SK-N-SH (cell line): ENCODE data around the gene C1QTNF2. TPM values are rescaled to one million over a fixed set of nuclear protein-coding genes. Genes with fewer than 3 reads are reported as not detected.

Experiments
- CTCF ChIA-PET: fragments of 300-600, 350-600 bp; formaldehyde crosslinking; extraction: SDS; loops from one replicate; lab custom pipeline; 2021; lab: Yijun Ruan, JAX
- POLR2A ChIA-PET: fragments of 350-600 bp; sonication (Branson Sonifier 250); formaldehyde crosslinking; extraction: SDS; loops from one replicate; lab custom pipeline; 2020; ENCODE audit warnings: antibody characterized with exemption, inconsistent platforms; lab: Yijun Ruan, JAX
- DNase-seq: peaks from one replicate; pipeline ENCODE4 v3.0.0; 2012
- H2AFZ ChIP-seq: fragments of 200-600 bp; sonication (generic); 2 replicates; pipeline ENCODE4 v1.8.1; 2016; ENCODE audit warnings: antibody characterized with exemption, mild to moderate bottlenecking, low read depth
- H3F3A ChIP-seq: fragments of 200-600 bp; sonication (generic); replicated peaks from 2 replicates; pipeline ENCODE3; 2016; ENCODE audit warnings: antibody characterized with exemption, mild to moderate bottlenecking; ENCODE audit not compliant: insufficient read depth
- H3K27ac ChIP-seq, 2 experiments: fragments of 200-500 bp in 1 of 2; fragments of 200-600 bp in 1 of 2; sonication (Bioruptor generic) in 1 of 2; sonication (generic), shearing (Covaris generic) in 1 of 2; 2 replicates each; pipeline versions ENCODE4 v1.5.1 to v1.6.1; 2014 to 2016; ENCODE audit warnings: low read depth in 2 of 2, inconsistent platforms in 1 of 2, low read length in 1 of 2, mild to moderate bottlenecking in 1 of 2, mixed read lengths in 1 of 2
- H3K27me3 ChIP-seq: fragments of 200-600 bp; sonication (generic), shearing (Covaris generic); 2 replicates; pipeline ENCODE4 v1.6.1; 2016; ENCODE audit warnings: mixed run types; ENCODE audit not compliant: insufficient read depth
- H3K36me3 ChIP-seq, 2 experiments: fragments of 200-500 bp in 1 of 2; fragments of 200-600 bp in 1 of 2; sonication (Bioruptor generic) in 1 of 2; sonication (generic) in 1 of 2; replicated peaks in 1 of 2; 2 replicates each; pipeline versions ENCODE3 to v1.5.1; 2014 to 2016; ENCODE audit warnings: low read length in 1 of 2, mild to moderate bottlenecking in 1 of 2; ENCODE audit not compliant: insufficient read depth in 2 of 2, control insufficient read depth in 1 of 2
- H3K4me1 ChIP-seq, 2 experiments: fragments of 200-500 bp in 1 of 2; fragments of 200-600 bp in 1 of 2; sonication (Bioruptor generic) in 1 of 2; sonication (generic), shearing (Covaris generic) in 1 of 2; 2 replicates each; pipeline versions ENCODE4 v1.5.1 to v1.6.1; 2014 to 2016; ENCODE audit warnings: low read depth in 1 of 2, low read length in 1 of 2, mixed run types in 1 of 2; ENCODE audit not compliant: insufficient read depth in 2 of 2, control insufficient read depth in 1 of 2
- H3K4me2 ChIP-seq: fragments of 200-600 bp; sonication (generic), shearing (Covaris generic); 2 replicates; pipeline ENCODE4 v1.6.1; 2017; ENCODE audit warnings: mixed run types
- H3K4me3 ChIP-seq, 2 experiments: fragments of 200-500 bp in 1 of 2; fragments of 200-600 bp in 1 of 2; sonication (Bioruptor generic) in 1 of 2; sonication (generic), shearing (Covaris generic) in 1 of 2; 2 replicates each; pipeline versions ENCODE4 v1.5.1 to v1.8.1; 2014 to 2016; ENCODE audit warnings: low read depth in 2 of 2, inconsistent platforms in 1 of 2, low read length in 1 of 2, mild to moderate bottlenecking in 1 of 2, mixed read lengths in 1 of 2, moderate library complexity in 1 of 2
- H3K79me2 ChIP-seq: fragments of 200-600 bp; sonication (generic); 2 replicates; pipeline ENCODE4 v1.8.1; 2017; ENCODE audit warnings: mild to moderate bottlenecking; ENCODE audit not compliant: insufficient read depth
- H3K9ac ChIP-seq: fragments of 200-600 bp; sonication (generic); 2 replicates; pipeline ENCODE4 v1.6.1; 2017; ENCODE audit warnings: mixed run types
- H3K9me2 ChIP-seq: fragments of 200-600 bp; sonication (generic); 2 replicates; pipeline ENCODE4 v1.6.1; 2017; ENCODE audit warnings: mixed run types
- H3K9me3 ChIP-seq: fragments of 200-600 bp; sonication (generic); 2 replicates; pipeline ENCODE4 v1.6.1; 2017; ENCODE audit warnings: mixed run types, mild to moderate bottlenecking, moderate library complexity
- H4K20me1 ChIP-seq: fragments of 200-600 bp; sonication (generic); 2 replicates; pipeline ENCODE4 v1.6.1; 2017; ENCODE audit warnings: mild to moderate bottlenecking, mixed run types; ENCODE audit not compliant: insufficient read depth
- CHD2 ChIP-seq: fragments of 150-350 bp; IDR thresholded peaks from 2 replicates; pipeline ENCODE4 v1.6.1; 2018; ENCODE audit warnings: low read length; ENCODE audit not compliant: partially characterized antibody
- CTCF ChIP-seq: fragments of 200-600 bp; sonication (generic); IDR thresholded peaks from 2 replicates; pipeline ENCODE4 v1.6.1; 2017; ENCODE audit warnings: antibody characterized with exemption, mild to moderate bottlenecking, moderate library complexity
- ELF1 ChIP-seq: IDR thresholded peaks from 2 replicates; pipeline ENCODE4 v1.4.0; 2012
- EP300 ChIP-seq, 2 experiments: IDR thresholded peaks; 2 replicates each; pipeline versions ENCODE4 v1.4.0 to v1.6.1; 2012; ENCODE audit warnings: borderline replicate concordance in 1 of 2, low read depth in 1 of 2, low read length in 1 of 2
- FOXM1 ChIP-seq: IDR thresholded peaks from 2 replicates; pipeline ENCODE4 v1.4.0; 2012; ENCODE audit warnings: low read depth, mild to moderate bottlenecking
- GABPA ChIP-seq: IDR thresholded peaks from 2 replicates; pipeline ENCODE4 v1.4.0; 2012; ENCODE audit warnings: low read depth, mild to moderate bottlenecking
- GATA2 ChIP-seq: sonication (generic); formaldehyde crosslinking; IDR thresholded peaks from 2 replicates; pipeline ENCODE4 v1.5.0; 2020; ENCODE audit warnings: mild to moderate bottlenecking, missing genetic modification reagents
- JUND ChIP-seq: IDR thresholded peaks from 2 replicates; pipeline ENCODE4 v1.4.0; 2012
- MXI1 ChIP-seq: IDR thresholded peaks from 2 replicates; pipeline ENCODE4 v1.6.1; 2012; ENCODE audit warnings: mild to moderate bottlenecking, low read depth, low read length, improper control_type of control experiment
- NFIC ChIP-seq: IDR thresholded peaks from 2 replicates; pipeline ENCODE4 v1.4.0; 2012; ENCODE audit warnings: borderline replicate concordance
- NRF1 ChIP-seq: IDR thresholded peaks from 2 replicates; pipeline ENCODE4 v1.6.1; 2012; ENCODE audit warnings: low read depth, mild to moderate bottlenecking, low read length
- RCOR1 ChIP-seq: fragments of 150-350 bp; IDR thresholded peaks from 2 replicates; pipeline ENCODE4 v1.6.1; 2017; ENCODE audit warnings: antibody characterized with exemption, low read length
- REST ChIP-seq: IDR thresholded peaks from 2 replicates; pipeline ENCODE4 v1.6.1; 2012; ENCODE audit warnings: mild to moderate bottlenecking, low read depth, low read length, moderate library complexity
- RFX5 ChIP-seq: IDR thresholded peaks from 2 replicates; pipeline ENCODE4 v1.6.1; 2012; ENCODE audit warnings: mild to moderate bottlenecking, improper control_type of control experiment, low read length
- RXRA ChIP-seq: IDR thresholded peaks from 2 replicates; pipeline ENCODE4 v1.4.0; 2012; ENCODE audit warnings: low read depth, mild to moderate bottlenecking, borderline replicate concordance
- SIN3A ChIP-seq: IDR thresholded peaks from 2 replicates; pipeline ENCODE4 v1.6.1; 2012; ENCODE audit warnings: low read depth, mild to moderate bottlenecking, low read length, moderate library complexity, borderline replicate concordance
- TCF12 ChIP-seq: IDR thresholded peaks from 2 replicates; pipeline ENCODE4 v1.4.0; 2012
- USF2 ChIP-seq: fragments of 150-350 bp; IDR thresholded peaks from 2 replicates; pipeline ENCODE4 v1.6.1; 2017; ENCODE audit warnings: antibody characterized with exemption, low read length, low read depth, borderline replicate concordance
- YY1 ChIP-seq: IDR thresholded peaks from 2 replicates; pipeline ENCODE4 v1.4.0; 2012; ENCODE audit warnings: low read depth, mild to moderate bottlenecking
- ZBTB33 ChIP-seq: IDR thresholded peaks from 2 replicates; pipeline ENCODE4 v1.4.0; 2012; ENCODE audit warnings: low read depth, borderline replicate concordance
- WGBS: methylation state at CpG from one replicate; pipeline ENCODE4 v1.1.6; 2017; ENCODE audit warnings: low lambda C conversion rate; 5-methylcytosine and 5-hydroxymethylcytosine counted together
- polyA plus RNA-seq, 3 experiments: library from polyadenylated mRNA; depleted of rRNA; stranded (reverse); fragments of >200 nt; gene quantifications; 2 replicates each; pipeline ENCODE4 v1.2.3, GENCODE V29; 2012
- TF ChIP-seq, protein P1 (sequence below): IDR thresholded peaks from 2 replicates; pipeline ENCODE4 v1.4.0; 2012; ENCODE audit warnings: low read depth

The C1QTNF2 gene
- polyA plus RNA-seq, 1 of the 3 experiments (the other 2 are of a cell fraction), result 0.67 TPM

- TF ChIP-seq GABPA (no peak), ELF1 (no peak), EP300 (IDR thresholded peaks at IDR 0.05; ENCODE audit: borderline replicate concordance in 1 of 2, low read depth in 1 of 2, low read length in 1 of 2) (no peak), SIN3A (no peak), MXI1 (no peak), USF2 (no peak), FOXM1 (no peak)
- TF ChIP-seq, protein P1, sequence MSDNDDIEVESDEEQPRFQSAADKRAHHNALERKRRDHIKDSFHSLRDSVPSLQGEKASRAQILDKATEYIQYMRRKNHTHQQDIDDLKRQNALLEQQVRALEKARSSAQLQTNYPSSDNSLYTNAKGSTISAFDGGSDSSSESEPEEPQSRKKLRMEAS, result no peak
Observed at GRCh38 chr5:160324886-160325285, 45.5 kb downstream of the C1QTNF2 start (continued).

DNA sequence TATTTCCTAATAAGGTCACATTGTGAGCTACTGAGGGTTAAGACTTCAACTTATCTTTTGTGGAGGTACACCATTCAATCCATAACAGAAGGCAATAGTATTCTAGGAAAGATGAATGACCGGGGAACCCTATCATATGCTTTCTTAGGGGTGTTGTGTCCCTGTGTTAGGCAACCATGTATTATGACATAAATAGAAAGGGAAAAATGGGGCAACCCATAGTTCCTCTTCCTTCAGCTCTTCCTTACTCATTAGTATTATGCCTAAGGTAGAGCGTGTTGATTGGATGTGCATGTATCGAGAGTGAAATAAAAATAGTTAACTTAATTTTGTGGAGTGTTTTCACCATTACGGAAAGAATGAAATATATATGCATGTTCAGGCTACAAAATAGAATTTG is 52.0 kb downstream of the C1QTNF2 start:
- Histone ChIP-seq H3K27ac (no peak overlapping the region), H4K20me1 (no peaks in the 10 kb centered on the region), H3K36me3 (no peaks in the 10 kb centered on the region), H3K79me2 (no peaks in the 10 kb centered on the region), H3K9me2 (no peaks in the 10 kb centered on the region), H3K9me3 (no peaks in the 10 kb centered on the region), H3F3A (no peaks in the 10 kb centered on the region), H3K4me1 (peaks cover 2 to 6% of the 10 kb centered on the region in 2 experiments; a peak in 2 of 4 replicates), H3K4me3 (no peak overlapping the region), H2AFZ (no peak overlapping the region), H3K9ac (no peak overlapping the region), H3K27me3 (no peaks in the 10 kb centered on the region), H3K4me2 (no peak overlapping the region)
- TF ChIP-seq SIN3A (no peak), FOXM1 (no peak), REST (no peak), RXRA (no peak), CTCF (no peak), GATA2 (CRISPR knock-in tag) (no peak), TCF12 (no peak), RCOR1 (no peak), GABPA (no peak), NRF1 (no peak), YY1 (no peak), ZBTB33 (no peak), JUND (no peak), NFIC (no peak), CHD2 (no peak), RFX5 (no peak)
- TF ChIP-seq, protein P1, result no peak
- POLR2A ChIA-PET, result no interaction called here
- 90% methylated on average over 4 of the region's 4 CpGs for WGBS
- no peak for DNase-seq
- CTCF ChIA-PET, result interaction anchor here (0.8 kb wide), 1 partner anchor 72 kb away, joined by 3 read pairs; no protein-coding TSS in a partner anchor
